ENCODE measurements around the gene SRP72. TPM values are rescaled to one million over a fixed set of nuclear protein-coding genes. Genes with fewer than 3 reads are reported as not detected.

SRP72 gene
- total and polyA plus RNA-seq, 2 of the 8 experiments (the other 6 are each of a cell fraction or from before 2014, with no cell fraction given): 37.7 to 144 TPM

GRCh38 chr4:56513517-56513916 is 46.1 kb downstream of the SRP72 start:
- Histone ChIP-seq H3K23ac (ENCODE audit: insufficient read length) (no peak overlapping the region), H3K9ac (replicated peaks in 1 of 4; ENCODE audit: extremely low read depth in 1 of 4, low read depth in 3 of 4, low read length in 3 of 4) (no peak overlapping the region), H3K79me2 (ENCODE audit: control insufficient read depth in 1 of 2, insufficient read depth in 2 of 2, low read length in 2 of 2) (no peaks in the 10 kb centered on the region), H2AK5ac (ENCODE audit: low read depth, low read length) (no peak overlapping the region), H3K4me2 (ENCODE audit: insufficient read depth in 1 of 2, low read depth in 2 of 2, low read length in 2 of 2) (no peak overlapping the region), H3K27me3 (replicated peaks in 1 of 4; ENCODE audit: control insufficient read depth in 3 of 4, extremely low read depth in 1 of 4, insufficient read depth in 3 of 4, low read length in 3 of 4) (no peaks in the 10 kb centered on the region), H2BK12ac (ENCODE audit: low read depth, low read length) (no peak overlapping the region), H3K14ac (ENCODE audit: insufficient read length) (no peak overlapping the region), H3K27ac (ENCODE audit: low read depth, low read length) (no peak overlapping the region), H4K5ac (ENCODE audit: insufficient read length, low read depth, low read length) (no peak overlapping the region), H3K4ac (replicated peaks; ENCODE audit: insufficient read length, low read depth, low read length) (no peak overlapping the region), H3K9me3 (ENCODE audit: insufficient read depth in 2 of 2, low read depth in 1 of 2, low read length in 1 of 2) (no peaks in the 10 kb centered on the region), H3K36me3 (ENCODE audit: control insufficient read depth in 2 of 4, insufficient read depth in 4 of 4, low read length in 3 of 4) (no peaks in the 10 kb centered on the region), H3K4me3 (ENCODE audit: extremely low read depth in 1 of 4, insufficient read depth in 2 of 4, low read depth in 3 of 4, low read length in 4 of 4) (no peak overlapping the region), H2BK5ac (ENCODE audit: low read depth, low read length) (no peak overlapping the region), H2BK120ac (replicated peaks; ENCODE audit: low read depth, low read length) (no peak overlapping the region), H3K18ac (ENCODE audit: extremely low read depth, low read length) (no peak overlapping the region), H2BK15ac (ENCODE audit: low read length) (no peak overlapping the region), H2AFZ (ENCODE audit: low read length) (no peak overlapping the region), H3K79me1 (ENCODE audit: low read depth, low read length) (no peaks in the 10 kb centered on the region), H3K56ac (replicated peaks; ENCODE audit: insufficient read length, low read depth, low read length) (no peak overlapping the region), H3K23me2 (ENCODE audit: low read depth, low read length) (no peaks in the 10 kb centered on the region), H3K4me1 (replicated peaks in 1 of 4; ENCODE audit: control insufficient read depth in 3 of 4, insufficient read depth in 4 of 4, low read length in 3 of 4) (no peaks in the 10 kb centered on the region), H4K8ac (ENCODE audit: extremely low read depth, insufficient read depth, low read length) (no peak overlapping the region), H4K20me1 (replicated peaks in 1 of 2; ENCODE audit: control insufficient read depth in 1 of 2, insufficient read depth in 2 of 2, low read length in 2 of 2) (no peaks in the 10 kb centered on the region), H4K91ac (replicated peaks; ENCODE audit: insufficient read length, low read length) (no peak overlapping the region), H2BK20ac (ENCODE audit: low read length) (no peak overlapping the region)
- no peak for DNase-seq (ENCODE audit: low read depth in 1 of 2, low spot score in 2 of 2)
- WGBS, 2 experiments (ENCODE audit: extremely low coverage in 1 of 2, insufficient coverage in 1 of 2, insufficient read length in 1 of 2, insufficient replicate concordance in 2 of 2, low coverage in 1 of 2, low lambda C conversion rate in 2 of 2, missing lambda C conversion rate in 1 of 2): 84% methylated on average over 2 of the region's 2 CpGs; no CpG with 5 or more reads in 1 of the 2 experiments
- POLR2A ChIA-PET (ENCODE audit: partially characterized antibody): no interaction called here
- CTCF ChIA-PET (ENCODE audit: partially characterized antibody): no interaction called here
- no peak for FAIRE-seq
- TF ChIP-seq HDAC2 (IDR thresholded peaks at IDR 0.05; ENCODE audit: borderline replicate concordance in 1 of 2, low read depth in 2 of 2, low read length in 2 of 2) (no peak), FOSL1 (IDR thresholded peaks at IDR 0.05; ENCODE audit: insufficient read depth, low read depth, low read length) (no peak), SIX5 (IDR thresholded peaks at IDR 0.05; ENCODE audit: low read depth, low read length) (no peak), EP300 (IDR thresholded peaks at IDR 0.05; ENCODE audit: borderline replicate concordance in 1 of 2, low read depth in 2 of 2, low read length in 2 of 2) (no peak), ATF3 (IDR thresholded peaks at IDR 0.05; ENCODE audit: insufficient read depth, low read depth, low read length) (no peak), ZNF274 (IDR thresholded peaks at IDR 0.05; ENCODE audit: borderline replicate concordance, extremely low read depth, low read length) (no peak), KDM5A (IDR thresholded peaks at IDR 0.05; ENCODE audit: low read length) (no peak), TEAD4 (IDR thresholded peaks at IDR 0.05; ENCODE audit: low read depth, low read length) (no peak), BRCA1 (IDR thresholded peaks at IDR 0.05; ENCODE audit: low read depth, low read length) (no peak), TAF7 (optimal IDR thresholded peaks at IDR 0.05; ENCODE audit: borderline replicate concordance, low read depth, low read length) (no peak), PHF8 (conservative IDR thresholded peaks at IDR 0.05; ENCODE audit: low read depth, low read length) (no peak), CHD1 (IDR thresholded peaks at IDR 0.05; ENCODE audit: low read depth, low read length) (no peak), RXRA (IDR thresholded peaks at IDR 0.05; ENCODE audit: insufficient read depth, low read depth, low read length) (no peak), MAFK (IDR thresholded peaks at IDR 0.05; ENCODE audit: low read depth, low read length) (no peak)
